Heart right ventricle (tissue), 16 donors: ENCODE results near the gene ARHGAP6. TPM values are rescaled to one million over a fixed set of nuclear protein-coding genes. Genes with fewer than 3 reads are reported as not detected.

Source experiments
- ATAC-seq, 8 donors: fragments of 200-7000 bp; cut with Tn5 transposase; one replicate each; pipeline ENCODE4 v1.9.1; 2020; ENCODE audit warnings: mild to moderate bottlenecking in 8 of 8, moderate library complexity in 8 of 8, moderate number of reproducible peaks in 1 of 8
- DNase-seq, 2 donors: peaks; one replicate each; pipeline ENCODE4 v3.0.0-alpha.2; 2020
- H3K27ac ChIP-seq, 10 donors: fragments of 200-600 bp; sonication (generic) in 2 of 10; one replicate each; pipeline versions ENCODE4 v1.5.0 to v1.8.0; 2020 to 2022; ENCODE audit warnings: mild to moderate bottlenecking in 3 of 10
- H3K27me3 ChIP-seq, 7 donors: fragments of 200-600 bp; one replicate each; pipeline ENCODE4 v1.8.0; 2021 to 2022; ENCODE audit warnings: mild to moderate bottlenecking in 2 of 7
- H3K36me3 ChIP-seq, 9 donors: fragments of 200-600 bp; sonication (generic) in 1 of 9; one replicate each; pipeline versions ENCODE4 v1.5.0 to v1.8.0; 2020 to 2022; ENCODE audit warnings: mild to moderate bottlenecking in 2 of 9
- H3K4me1 ChIP-seq, 9 donors: fragments of 200-600 bp; sonication (generic) in 1 of 9; one replicate each; pipeline versions ENCODE4 v1.5.0 to v1.8.0; 2020 to 2022; ENCODE audit warnings: mild to moderate bottlenecking in 4 of 9
- H3K4me3 ChIP-seq, 10 donors: fragments of 200-600 bp; sonication (generic) in 2 of 10; one replicate each; pipeline versions ENCODE4 v1.5.0 to v1.8.0; 2020 to 2022; ENCODE audit warnings: mild to moderate bottlenecking in 7 of 10, moderate library complexity in 2 of 10
- H3K9me3 ChIP-seq, 11 donors: fragments of 200-600 bp in 10 of 11; sonication (generic) in 2 of 11; one replicate each; pipeline versions ENCODE4 v1.5.0 to v1.8.0; 2013 to 2022; ENCODE audit warnings: mild to moderate bottlenecking in 2 of 11, control low read depth in 1 of 11, moderate library complexity in 1 of 11
- WGBS, 2 donors: extraction: QIAGEN DNeasy Blood & Tissue Kit; methylation state at CpG; one replicate each; pipeline ENCODE4 v1.1.7; 2013; ENCODE audit warnings: inconsistent platforms in 1 of 2; 5-methylcytosine and 5-hydroxymethylcytosine counted together
- intact Hi-C, 10 donors: fragments of 100-400 bp; cut with DNase I; formaldehyde crosslinking; loops; one replicate each; pipeline versions ENCODE4 v1.11.1 to v1.14.2; 2022
- polyA plus RNA-seq, 2 donors: library from polyadenylated mRNA; stranded (reverse); fragments of 200-250 nt; gene quantifications; one replicate each; pipeline ENCODE4 v1.2.3, GENCODE V29; 2013
- total RNA-seq, 10 donors: library from RNA; stranded (reverse); fragmentation: NEBNext Ultra II Directional in 3 of 10; extraction: Animal tissue kit (Norgen Biotek cat#: 25700) in 3 of 10; gene quantifications; one replicate each; pipeline versions ENCODE4 v1.2.1 to v1.2.4, GENCODE V29; 2021 to 2023
- TF ChIP-seq, protein P1 (sequence below), 9 donors: fragments of 200-600 bp; sonication (generic) in 2 of 9; IDR thresholded peaks; one replicate each; pipeline versions ENCODE4 v1.5.0 to v1.8.0; 2021 to 2022; ENCODE audit warnings: antibody characterized with exemption in 9 of 9, mild to moderate bottlenecking in 5 of 9, moderate library complexity in 1 of 9
- donor health status: Arrhythmogenic right ventricular cardiomyopathy.
- donor health status: ischemic (EF 13 %, LVEDD 7.1; RV severe dilation, severe dysfunction).
- donor health status: healthy with polysubstance abuse.
- donor health status: DM: no; HTN: yes; CAD: no.
- donor health status: DM: no; HTN: no; CAD: no.
- donor health status: ischemic (EF 25% LVEDD 6.9; RV normal size, moderate dysfunction).
- donor health status: ischemic (EF 25% LVEDD 5.7; RV mildly dilated, moderate dysfunction).
- donor health status: healthy.
- donor health status: DM: yes; HTN: yes; CAD: no.
- donor health status: Ischemic cardiomyopathy.
- donor health status: ischemic (EF 35%, LVEDD 5.7; RV mildly dilated, moderate dysfunction).
- donor health status: nonischemic (EF 11% LVEDD 7.7; RV severe dilation, severe dysfunction).
- donor health status: DM: yes; HTN: yes; CAD: no.
- donor health status: PGD.
- donor health status: ischemic (EF 29% LVEDD 5.4; RV normal size, mild dysfunction).
- donor health status: nonischemic (EF 23%, LVEDD 6.1; RV moderate dilation, normal function).

The ARHGAP6 gene
- total and polyA plus RNA-seq, 12 donors: 1.6 to 6.0 (median 2.6) TPM

DNA sequence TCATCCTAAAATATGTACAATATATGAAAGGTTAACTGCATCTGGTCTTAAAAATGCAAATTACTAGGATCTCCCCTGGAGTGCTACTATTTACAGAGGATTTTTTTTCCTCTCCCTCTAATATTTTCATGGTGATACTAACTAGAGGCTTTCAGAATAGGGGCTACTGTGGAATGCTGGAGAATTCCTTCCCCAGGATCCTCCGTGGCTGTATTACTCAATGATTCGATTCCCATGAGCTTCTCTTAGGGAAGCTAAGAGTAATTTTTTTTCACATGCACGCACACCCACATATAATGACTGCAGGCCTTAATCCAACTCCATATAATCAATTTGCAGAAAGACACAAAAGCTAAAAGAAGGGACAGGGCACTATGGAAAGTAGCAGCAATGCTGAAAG lies 184.7 kb downstream of the ARHGAP6 start:
- Histone ChIP-seq H3K36me3 (no peaks in the 10 kb centered on the region), H3K27ac (peak overlapping the region in 1 of 10 donors; percentile 5), H3K4me1 (no peaks in the 10 kb centered on the region), H3K9me3 (no peaks in the 10 kb centered on the region), H3K27me3 (peaks cover 0 to 7% (median 0%) of the 10 kb centered on the region in 7 donors), H3K4me3 (no peak overlapping the region)
- TF ChIP-seq, protein P1, sequence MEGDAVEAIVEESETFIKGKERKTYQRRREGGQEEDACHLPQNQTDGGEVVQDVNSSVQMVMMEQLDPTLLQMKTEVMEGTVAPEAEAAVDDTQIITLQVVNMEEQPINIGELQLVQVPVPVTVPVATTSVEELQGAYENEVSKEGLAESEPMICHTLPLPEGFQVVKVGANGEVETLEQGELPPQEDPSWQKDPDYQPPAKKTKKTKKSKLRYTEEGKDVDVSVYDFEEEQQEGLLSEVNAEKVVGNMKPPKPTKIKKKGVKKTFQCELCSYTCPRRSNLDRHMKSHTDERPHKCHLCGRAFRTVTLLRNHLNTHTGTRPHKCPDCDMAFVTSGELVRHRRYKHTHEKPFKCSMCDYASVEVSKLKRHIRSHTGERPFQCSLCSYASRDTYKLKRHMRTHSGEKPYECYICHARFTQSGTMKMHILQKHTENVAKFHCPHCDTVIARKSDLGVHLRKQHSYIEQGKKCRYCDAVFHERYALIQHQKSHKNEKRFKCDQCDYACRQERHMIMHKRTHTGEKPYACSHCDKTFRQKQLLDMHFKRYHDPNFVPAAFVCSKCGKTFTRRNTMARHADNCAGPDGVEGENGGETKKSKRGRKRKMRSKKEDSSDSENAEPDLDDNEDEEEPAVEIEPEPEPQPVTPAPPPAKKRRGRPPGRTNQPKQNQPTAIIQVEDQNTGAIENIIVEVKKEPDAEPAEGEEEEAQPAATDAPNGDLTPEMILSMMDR (IDR thresholded peaks at IDR 0.05): no peak
- no peak for DNase-seq
- ATAC-seq: peak in 1 of 8 donors; percentile 46
- intact Hi-C loops: no loop called here
- 51 to 62% methylated on average over 3 of the region's 3 CpGs for WGBS, 2 donors

DNA sequence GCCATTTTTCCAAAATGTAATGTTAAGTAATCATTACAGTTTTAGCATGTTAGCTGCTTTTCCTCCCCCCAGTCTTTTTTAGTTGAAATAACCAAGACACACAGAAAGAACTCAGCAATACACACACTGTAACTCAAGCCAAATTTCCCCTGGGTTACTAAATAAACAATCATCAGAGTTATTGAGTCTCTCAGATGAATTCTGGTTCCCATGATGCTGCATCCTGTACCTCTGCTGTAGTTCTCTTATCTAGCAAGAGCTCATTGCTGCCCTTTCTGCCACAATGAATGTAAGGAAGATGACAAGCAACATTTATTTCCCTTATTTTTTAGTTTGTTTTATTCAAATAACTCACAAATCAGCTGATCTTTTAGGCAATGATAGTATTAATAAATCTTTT lies 185.1 kb downstream of the ARHGAP6 start:
- TF ChIP-seq, protein P1 (IDR thresholded peaks at IDR 0.05): no peak

DNA sequence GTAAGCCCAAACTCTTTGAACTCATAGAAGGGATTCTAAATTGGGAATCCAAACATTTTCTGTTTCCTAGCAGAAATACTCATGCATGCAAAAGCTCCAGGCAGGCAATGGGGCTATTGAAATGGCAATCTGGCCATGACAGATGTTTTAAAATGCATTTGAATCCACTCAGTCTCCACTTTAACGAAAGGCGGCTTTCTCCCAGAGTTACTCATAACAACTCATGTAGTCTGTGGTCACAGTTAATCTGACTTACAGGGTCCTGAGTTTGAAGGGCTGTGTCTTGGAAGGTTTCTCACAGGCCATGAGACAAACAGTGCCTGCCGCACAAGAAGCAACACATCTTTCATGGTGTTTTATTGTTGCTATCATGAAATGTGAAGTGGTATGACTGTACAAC lies 186.8 kb downstream of the ARHGAP6 start:
- H3K27ac ChIP-seq: no peak overlapping the region
- H3K4me3 ChIP-seq: no peak overlapping the region
- no peaks in the 10 kb centered on the region for H3K36me3 ChIP-seq
- TF ChIP-seq, protein P1 (IDR thresholded peaks at IDR 0.05): no peak
- ATAC-seq (no peak), DNase-seq (no peak)
- intact Hi-C loops: no loop called here
- peaks cover 0 to 13% (median 0%) of the 10 kb centered on the region in 7 donors for H3K27me3 ChIP-seq
- no peaks in the 10 kb centered on the region for H3K4me1 ChIP-seq
- H3K9me3 ChIP-seq: no peaks in the 10 kb centered on the region
- WGBS, 2 donors: 89 to 96% methylated on average over 3 of the region's 3 CpGs

More for the DNA sequence above, 185.1 kb downstream of the ARHGAP6 start:
- peak overlapping the region in 1 of 10 donors; percentile 5 for H3K27ac ChIP-seq
- no peak overlapping the region for H3K4me3 ChIP-seq
- intact Hi-C loops: no loop called here
- no peaks in the 10 kb centered on the region for H3K9me3 ChIP-seq
- DNase-seq (no peak), ATAC-seq (peak in 1 of 8 donors; percentile 74)
- no peaks in the 10 kb centered on the region for H3K4me1 ChIP-seq
- peaks cover 0 to 7% (median 0%) of the 10 kb centered on the region in 7 donors for H3K27me3 ChIP-seq
- no peaks in the 10 kb centered on the region for H3K36me3 ChIP-seq

DNA sequence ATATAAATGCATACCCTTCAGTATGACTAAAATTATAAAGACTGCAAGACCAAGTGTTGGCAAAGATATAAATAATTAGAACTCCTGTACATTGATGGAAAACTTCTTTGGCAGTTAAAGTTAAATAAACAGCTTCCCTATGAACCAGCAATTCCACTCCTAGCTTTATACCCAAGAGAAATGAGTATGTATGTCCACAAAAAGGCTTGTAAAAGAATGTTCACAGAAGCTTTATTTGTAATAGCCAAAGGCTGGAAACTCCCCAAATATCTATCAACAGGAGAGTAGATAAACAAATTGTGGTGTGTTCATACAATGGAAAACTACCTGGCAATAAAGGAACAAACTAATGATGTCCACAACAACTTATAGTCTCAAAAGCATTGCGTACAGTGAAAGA lies 187.7 kb downstream of the ARHGAP6 start:
- Histone ChIP-seq H3K4me1 (no peaks in the 10 kb centered on the region), H3K4me3 (no peak overlapping the region), H3K27me3 (peaks cover 0 to 11% (median 0%) of the 10 kb centered on the region in 7 donors), H3K36me3 (no peaks in the 10 kb centered on the region), H3K9me3 (no peaks in the 10 kb centered on the region), H3K27ac (no peak overlapping the region)
- no peak for ATAC-seq
- TF ChIP-seq, protein P1 (IDR thresholded peaks at IDR 0.05): no peak
- intact Hi-C loops: no loop called here
- WGBS, 2 donors: 94 to 100% methylated on average over 1 of the region's 1 CpG
- DNase-seq: no peak
